ENCODE measurements around the gene KRT84.
"Not testable (repeated sequence)": the region's sequence is repeated elsewhere in the genome, so short reads cannot be mapped to it uniquely, and the experiment has no call there.

Gene KRT84

DNA sequence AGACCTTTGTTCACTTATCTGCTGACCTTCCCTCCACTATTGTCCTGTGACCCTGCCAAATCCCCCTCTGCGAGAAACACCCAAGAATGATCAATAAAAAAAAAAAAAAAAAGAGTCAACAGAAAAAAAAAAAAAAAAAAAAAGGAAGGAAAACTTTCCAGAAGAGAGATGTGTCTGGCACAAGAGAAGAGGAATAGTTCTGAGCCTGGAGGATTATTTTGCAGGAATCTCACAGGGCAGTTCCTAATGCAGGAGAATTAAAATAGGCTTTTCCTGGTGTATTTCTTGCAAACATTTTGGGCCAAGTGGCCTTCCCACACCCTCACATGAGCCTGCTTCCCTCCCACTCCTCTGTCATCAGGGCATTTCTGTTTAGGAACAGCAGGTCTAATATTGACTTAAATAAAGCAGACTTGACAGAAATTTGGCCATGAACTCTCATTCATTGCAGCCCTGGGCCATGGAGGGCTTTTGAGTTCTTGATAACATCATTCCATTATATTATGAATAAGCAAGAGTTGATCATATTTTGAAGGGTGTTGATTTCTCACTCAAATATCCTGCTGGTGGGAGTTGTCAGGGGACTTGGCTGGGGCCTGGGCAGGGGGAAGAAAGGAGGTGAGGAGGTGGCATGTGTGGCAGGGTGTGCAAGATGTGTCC, 25.3 kb upstream of the KRT84 start:
- DNase-seq = not testable (repeated sequence)

DNA sequence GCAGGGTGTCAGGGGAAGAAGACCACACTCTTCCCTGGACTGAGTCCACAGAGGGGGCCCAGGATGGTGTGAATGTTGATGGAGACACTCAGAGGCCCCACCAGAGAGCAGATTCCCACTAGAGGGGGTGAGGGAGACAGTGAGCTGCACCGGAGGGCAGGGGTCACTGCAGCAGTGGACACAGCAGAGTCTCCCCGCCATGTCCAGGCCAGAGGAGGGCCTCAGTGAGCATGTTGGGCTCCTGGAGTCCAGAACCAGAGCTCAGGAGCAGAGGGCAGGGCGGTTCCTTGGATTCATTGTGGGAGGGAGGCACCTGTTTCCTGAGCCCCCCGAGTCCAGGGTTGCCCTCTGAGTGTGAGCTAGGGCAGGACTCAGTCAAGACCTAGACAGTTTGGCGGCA, 22.5 kb upstream of the KRT84 start:
- no peak for DNase-seq

GRCh38 chr12:52405922-52406385, 20.5 kb upstream of the KRT84 start, which contains the start of gene KRT82:
Gene KRT82, minus strand, starts transcription at chr12:52406335. Its CDS starts 58 bp downstream, at chr12:52406277.
- DNase-seq = no peak

GRCh38 chr12:52404951-52405350, 19.5 kb upstream of the KRT84 start:
- no peak for DNase-seq

DNA sequence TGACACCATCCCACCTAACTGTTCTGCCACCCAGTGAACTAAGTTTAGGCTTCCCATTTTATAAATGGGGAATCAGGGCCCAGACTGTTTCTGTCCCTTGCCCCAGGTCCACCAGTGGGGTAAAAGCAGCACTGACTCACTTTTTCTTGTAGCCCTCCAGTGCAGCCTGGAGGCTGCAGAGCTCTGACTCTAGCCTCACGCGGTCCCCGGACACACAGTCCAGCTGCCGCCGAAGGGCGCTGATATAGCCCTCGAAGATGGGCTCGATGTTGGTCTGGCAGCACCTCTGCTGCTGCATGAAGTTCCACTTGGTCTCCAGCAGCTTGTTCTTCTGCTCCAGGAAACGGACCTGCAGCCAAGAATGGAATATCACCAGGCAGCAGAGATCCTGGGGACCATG, 18.1 kb upstream of the KRT84 start:
- DNase-seq = no peak

GRCh38 chr12:52402873-52403540, 17.6 kb upstream of the KRT84 start:
- no peak for DNase-seq

- no peak for DNase-seq
Observed at GRCh38 chr12:52402377-52402776, 16.9 kb upstream of the KRT84 start.

- no peak for DNase-seq
Observed at GRCh38 chr12:52401926-52402325, 16.5 kb upstream of the KRT84 start.

GRCh38 chr12:52401526-52401925, 16.1 kb upstream of the KRT84 start:
- DNase-seq = no peak

- no peak for DNase-seq
Observed at GRCh38 chr12:52400906-52401305, 15.5 kb upstream of the KRT84 start.

GRCh38 chr12:52399756-52400155, 14.3 kb upstream of the KRT84 start:
- DNase-seq = no peak

GRCh38 chr12:52398176-52398575, 12.7 kb upstream of the KRT84 start:
- DNase-seq = no peak

- no peak for DNase-seq
Observed at GRCh38 chr12:52396656-52397055, 11.2 kb upstream of the KRT84 start.

DNA sequence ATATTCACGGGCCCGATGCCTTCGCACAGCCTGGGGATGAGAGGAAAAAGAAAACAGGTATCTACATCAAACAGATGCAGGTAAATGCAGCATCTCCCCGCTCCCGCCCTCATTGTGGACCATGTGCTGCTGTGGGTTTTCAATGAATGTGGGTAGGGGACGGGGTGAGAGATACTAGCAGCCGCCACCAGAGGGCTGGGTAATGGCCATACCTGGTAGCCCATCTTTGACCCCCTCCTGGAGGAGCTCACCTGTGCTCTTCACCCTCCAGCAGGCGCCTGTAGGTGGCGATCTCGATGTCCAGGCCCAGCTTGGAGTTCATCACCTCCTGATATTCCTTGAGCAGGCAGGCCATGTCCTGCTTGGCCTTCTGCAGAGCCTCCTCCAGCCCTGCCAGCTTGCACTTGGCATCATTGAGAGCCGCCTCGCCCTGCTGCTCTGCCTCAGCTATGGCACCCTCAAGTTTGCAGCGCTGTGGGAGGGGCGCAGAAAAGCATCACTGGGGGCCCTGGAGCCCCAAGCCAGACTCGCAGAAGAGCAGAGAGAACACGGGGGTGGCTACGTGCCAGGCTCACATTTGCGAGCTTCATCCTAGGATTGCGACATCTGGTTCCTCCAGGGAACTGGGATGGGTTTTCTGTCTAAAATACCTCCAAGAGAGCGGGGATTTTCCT, 10.4 kb upstream of the KRT84 start:
- no peak for DNase-seq

DNA sequence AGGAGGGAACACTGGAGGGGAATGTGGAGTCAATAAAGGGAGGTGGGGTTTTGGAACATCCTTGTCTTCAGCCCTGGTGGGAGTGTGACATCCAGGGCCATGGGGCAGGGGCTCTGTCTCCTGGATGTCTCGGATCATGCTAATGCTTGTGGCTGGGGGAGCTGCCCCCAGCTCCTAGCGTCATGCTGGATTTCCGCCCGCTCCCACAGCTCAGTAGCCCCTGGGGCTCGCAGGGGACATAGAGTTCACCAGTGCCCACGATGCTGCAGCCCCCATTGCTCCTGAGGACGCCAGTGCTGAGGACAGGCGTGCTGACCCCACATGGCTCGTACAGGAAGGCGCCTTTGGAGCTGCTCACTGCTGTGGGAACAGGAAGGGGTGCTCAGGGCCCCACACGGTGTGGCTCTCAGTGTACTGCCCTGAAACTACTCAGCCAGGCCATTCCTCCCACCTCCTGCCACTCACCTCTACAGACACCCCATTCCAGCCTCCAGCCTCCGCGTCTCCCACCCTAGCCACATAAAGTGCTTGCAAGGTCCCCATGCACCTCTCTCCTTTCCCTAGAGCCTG, 9.5 kb upstream of the KRT84 start:
- no peak for DNase-seq

GRCh38 chr12:52392465-52393007, 7.1 kb upstream of the KRT84 start:
- no peak for DNase-seq

GRCh38 chr12:52391618-52392002, 6.2 kb upstream of the KRT84 start:
- no peak for DNase-seq

- no peak for DNase-seq
Observed at GRCh38 chr12:52390739-52391617, 5.5 kb upstream of the KRT84 start.

GRCh38 chr12:52389313-52390207, 4.1 kb upstream of the KRT84 start:
- no peak for DNase-seq

DNA sequence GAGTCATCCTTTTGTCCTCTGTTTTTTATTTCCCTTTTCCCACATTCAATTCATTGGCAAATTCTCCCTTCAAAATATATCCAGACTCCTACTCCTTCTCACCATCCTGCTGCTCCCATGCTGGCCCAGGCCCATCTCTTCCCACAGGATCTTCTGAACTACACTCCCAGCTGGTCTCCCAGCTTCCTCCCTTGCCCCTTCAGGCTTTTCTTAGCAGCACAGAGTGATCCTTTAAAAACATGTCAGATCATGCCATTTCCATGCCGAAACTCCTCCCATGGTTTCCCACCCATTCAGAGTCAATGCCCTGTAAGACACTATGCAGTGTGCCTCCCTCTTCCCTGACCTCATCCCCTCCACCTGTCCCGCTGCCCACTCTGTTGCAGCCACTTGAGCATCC, 2.4 kb upstream of the KRT84 start:
- no peak for DNase-seq

GRCh38 chr12:52383331-52383730, 2.1 kb downstream of the KRT84 start:
- no peak for DNase-seq
